ENCODE data around the gene FHL2. TPM values are rescaled to one million over a fixed set of nuclear protein-coding genes. Genes with fewer than 3 reads are reported as not detected.

FHL2 gene
- total and polyA plus RNA-seq, 9 of the 15 experiments (the other 6 are each of a cell fraction or from before 2014, with no cell fraction given): 7.5 to 33.1 (median 23.9) TPM

DNA sequence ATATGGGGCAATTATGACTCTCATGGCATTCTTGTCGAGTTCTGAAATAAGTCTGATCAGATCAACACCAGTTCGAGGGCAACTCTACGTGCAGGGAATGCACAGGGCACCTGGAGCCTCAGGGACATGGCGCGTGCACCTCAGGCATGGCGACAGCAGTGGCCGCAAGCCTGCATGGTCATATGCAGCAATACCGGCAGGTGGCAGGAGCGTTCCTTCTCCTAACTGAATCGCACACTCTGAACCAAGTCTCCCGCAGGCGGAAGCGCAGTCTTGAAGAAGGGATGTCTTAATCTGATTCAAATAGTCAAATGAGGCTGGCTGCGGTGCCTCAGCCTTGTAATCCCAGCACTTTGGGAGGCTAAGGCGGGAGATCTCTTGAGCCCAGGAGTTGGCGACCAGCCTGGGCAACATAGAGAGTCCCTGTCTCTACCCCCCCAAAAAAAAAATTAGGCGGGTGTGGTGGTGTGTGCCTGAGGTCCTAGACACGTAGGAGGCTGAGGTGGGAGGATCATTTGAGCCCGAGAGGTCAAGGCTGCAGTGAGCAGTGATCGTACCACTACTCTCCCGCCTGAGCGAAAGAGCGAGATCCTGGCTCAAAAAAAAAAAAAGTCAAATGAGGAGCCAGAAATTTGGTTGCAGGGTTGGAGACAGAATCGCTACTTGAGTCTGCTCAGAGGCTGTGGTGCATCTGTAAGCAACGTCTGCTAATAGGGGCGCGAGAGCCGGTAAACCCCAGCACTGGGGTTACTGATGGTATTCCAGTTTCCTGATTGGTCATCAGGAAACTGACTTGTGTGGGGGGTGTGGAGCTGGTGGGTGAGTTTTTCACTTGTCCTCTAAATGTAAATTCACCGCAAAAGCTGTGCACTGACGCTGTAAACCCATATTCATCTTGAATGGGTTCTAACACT, 28.8 kb downstream of the FHL2 start (continued):
- TF ChIP-seq, protein P1, sequence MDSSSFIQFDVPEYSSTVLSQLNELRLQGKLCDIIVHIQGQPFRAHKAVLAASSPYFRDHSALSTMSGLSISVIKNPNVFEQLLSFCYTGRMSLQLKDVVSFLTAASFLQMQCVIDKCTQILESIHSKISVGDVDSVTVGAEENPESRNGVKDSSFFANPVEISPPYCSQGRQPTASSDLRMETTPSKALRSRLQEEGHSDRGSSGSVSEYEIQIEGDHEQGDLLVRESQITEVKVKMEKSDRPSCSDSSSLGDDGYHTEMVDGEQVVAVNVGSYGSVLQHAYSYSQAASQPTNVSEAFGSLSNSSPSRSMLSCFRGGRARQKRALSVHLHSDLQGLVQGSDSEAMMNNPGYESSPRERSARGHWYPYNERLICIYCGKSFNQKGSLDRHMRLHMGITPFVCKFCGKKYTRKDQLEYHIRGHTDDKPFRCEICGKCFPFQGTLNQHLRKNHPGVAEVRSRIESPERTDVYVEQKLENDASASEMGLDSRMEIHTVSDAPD (CRISPR knock-in tag; IDR thresholded peaks at IDR 0.05): no peak
- TF ChIP-seq TGIF2 (CRISPR knock-in tag; IDR thresholded peaks at IDR 0.05) (no peak), ZNF239 (CRISPR knock-in tag; IDR thresholded peaks at IDR 0.05) (no peak), CREM (IDR thresholded peaks at IDR 0.05; ENCODE audit: low read depth) (peak; percentile 81), GABPA (tag; conservative IDR thresholded peaks at IDR 0.05; ENCODE audit: low read depth) (peak; percentile 37; the same call in 1 of the 2 replicates), SUPT5H (IDR thresholded peaks at IDR 0.05) (no peak), PHB2 (IDR thresholded peaks at IDR 0.05; ENCODE audit: low read depth) (no peak), RAD21 (CRISPR knock-in tag; conservative IDR thresholded peaks at IDR 0.05 in 1 of 2, IDR thresholded peaks at IDR 0.05 in 1 of 2) (peak; percentile 97), POLR2AphosphoS5 (IDR thresholded peaks at IDR 0.05; ENCODE audit: control insufficient read depth, insufficient read depth, low read depth, low read length) (0 out of 2 replicates have a peak, but pooled peaks have one; percentile 35), CBX3 (IDR thresholded peaks at IDR 0.05; ENCODE audit: borderline replicate concordance in 1 of 2, low read length in 2 of 2) (peak in 1 of 2 experiments; percentile 16; a peak in 1 of 3 replicates), GATA2 (CRISPR knock-in tag; IDR thresholded peaks at IDR 0.05) (peak; percentile 56), IRF2 (CRISPR knock-in tag; IDR thresholded peaks at IDR 0.05) (no peak), RBM34 (IDR thresholded peaks at IDR 0.05; ENCODE audit: borderline replicate concordance, insufficient read depth, low read length) (no peak)
- TF ChIP-seq, protein P2, sequence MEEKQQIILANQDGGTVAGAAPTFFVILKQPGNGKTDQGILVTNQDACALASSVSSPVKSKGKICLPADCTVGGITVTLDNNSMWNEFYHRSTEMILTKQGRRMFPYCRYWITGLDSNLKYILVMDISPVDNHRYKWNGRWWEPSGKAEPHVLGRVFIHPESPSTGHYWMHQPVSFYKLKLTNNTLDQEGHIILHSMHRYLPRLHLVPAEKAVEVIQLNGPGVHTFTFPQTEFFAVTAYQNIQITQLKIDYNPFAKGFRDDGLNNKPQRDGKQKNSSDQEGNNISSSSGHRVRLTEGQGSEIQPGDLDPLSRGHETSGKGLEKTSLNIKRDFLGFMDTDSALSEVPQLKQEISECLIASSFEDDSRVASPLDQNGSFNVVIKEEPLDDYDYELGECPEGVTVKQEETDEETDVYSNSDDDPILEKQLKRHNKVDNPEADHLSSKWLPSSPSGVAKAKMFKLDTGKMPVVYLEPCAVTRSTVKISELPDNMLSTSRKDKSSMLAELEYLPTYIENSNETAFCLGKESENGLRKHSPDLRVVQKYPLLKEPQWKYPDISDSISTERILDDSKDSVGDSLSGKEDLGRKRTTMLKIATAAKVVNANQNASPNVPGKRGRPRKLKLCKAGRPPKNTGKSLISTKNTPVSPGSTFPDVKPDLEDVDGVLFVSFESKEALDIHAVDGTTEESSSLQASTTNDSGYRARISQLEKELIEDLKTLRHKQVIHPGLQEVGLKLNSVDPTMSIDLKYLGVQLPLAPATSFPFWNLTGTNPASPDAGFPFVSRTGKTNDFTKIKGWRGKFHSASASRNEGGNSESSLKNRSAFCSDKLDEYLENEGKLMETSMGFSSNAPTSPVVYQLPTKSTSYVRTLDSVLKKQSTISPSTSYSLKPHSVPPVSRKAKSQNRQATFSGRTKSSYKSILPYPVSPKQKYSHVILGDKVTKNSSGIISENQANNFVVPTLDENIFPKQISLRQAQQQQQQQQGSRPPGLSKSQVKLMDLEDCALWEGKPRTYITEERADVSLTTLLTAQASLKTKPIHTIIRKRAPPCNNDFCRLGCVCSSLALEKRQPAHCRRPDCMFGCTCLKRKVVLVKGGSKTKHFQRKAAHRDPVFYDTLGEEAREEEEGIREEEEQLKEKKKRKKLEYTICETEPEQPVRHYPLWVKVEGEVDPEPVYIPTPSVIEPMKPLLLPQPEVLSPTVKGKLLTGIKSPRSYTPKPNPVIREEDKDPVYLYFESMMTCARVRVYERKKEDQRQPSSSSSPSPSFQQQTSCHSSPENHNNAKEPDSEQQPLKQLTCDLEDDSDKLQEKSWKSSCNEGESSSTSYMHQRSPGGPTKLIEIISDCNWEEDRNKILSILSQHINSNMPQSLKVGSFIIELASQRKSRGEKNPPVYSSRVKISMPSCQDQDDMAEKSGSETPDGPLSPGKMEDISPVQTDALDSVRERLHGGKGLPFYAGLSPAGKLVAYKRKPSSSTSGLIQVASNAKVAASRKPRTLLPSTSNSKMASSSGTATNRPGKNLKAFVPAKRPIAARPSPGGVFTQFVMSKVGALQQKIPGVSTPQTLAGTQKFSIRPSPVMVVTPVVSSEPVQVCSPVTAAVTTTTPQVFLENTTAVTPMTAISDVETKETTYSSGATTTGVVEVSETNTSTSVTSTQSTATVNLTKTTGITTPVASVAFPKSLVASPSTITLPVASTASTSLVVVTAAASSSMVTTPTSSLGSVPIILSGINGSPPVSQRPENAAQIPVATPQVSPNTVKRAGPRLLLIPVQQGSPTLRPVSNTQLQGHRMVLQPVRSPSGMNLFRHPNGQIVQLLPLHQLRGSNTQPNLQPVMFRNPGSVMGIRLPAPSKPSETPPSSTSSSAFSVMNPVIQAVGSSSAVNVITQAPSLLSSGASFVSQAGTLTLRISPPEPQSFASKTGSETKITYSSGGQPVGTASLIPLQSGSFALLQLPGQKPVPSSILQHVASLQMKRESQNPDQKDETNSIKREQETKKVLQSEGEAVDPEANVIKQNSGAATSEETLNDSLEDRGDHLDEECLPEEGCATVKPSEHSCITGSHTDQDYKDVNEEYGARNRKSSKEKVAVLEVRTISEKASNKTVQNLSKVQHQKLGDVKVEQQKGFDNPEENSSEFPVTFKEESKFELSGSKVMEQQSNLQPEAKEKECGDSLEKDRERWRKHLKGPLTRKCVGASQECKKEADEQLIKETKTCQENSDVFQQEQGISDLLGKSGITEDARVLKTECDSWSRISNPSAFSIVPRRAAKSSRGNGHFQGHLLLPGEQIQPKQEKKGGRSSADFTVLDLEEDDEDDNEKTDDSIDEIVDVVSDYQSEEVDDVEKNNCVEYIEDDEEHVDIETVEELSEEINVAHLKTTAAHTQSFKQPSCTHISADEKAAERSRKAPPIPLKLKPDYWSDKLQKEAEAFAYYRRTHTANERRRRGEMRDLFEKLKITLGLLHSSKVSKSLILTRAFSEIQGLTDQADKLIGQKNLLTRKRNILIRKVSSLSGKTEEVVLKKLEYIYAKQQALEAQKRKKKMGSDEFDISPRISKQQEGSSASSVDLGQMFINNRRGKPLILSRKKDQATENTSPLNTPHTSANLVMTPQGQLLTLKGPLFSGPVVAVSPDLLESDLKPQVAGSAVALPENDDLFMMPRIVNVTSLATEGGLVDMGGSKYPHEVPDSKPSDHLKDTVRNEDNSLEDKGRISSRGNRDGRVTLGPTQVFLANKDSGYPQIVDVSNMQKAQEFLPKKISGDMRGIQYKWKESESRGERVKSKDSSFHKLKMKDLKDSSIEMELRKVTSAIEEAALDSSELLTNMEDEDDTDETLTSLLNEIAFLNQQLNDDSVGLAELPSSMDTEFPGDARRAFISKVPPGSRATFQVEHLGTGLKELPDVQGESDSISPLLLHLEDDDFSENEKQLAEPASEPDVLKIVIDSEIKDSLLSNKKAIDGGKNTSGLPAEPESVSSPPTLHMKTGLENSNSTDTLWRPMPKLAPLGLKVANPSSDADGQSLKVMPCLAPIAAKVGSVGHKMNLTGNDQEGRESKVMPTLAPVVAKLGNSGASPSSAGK (IDR thresholded peaks at IDR 0.05): peak; percentile 43; the same call in 1 of the 2 replicates
